Smooth muscle cell (in vitro differentiated cells): ENCODE data around the gene KCNJ9. TPM values are rescaled to one million over a fixed set of nuclear protein-coding genes. Genes with fewer than 3 reads are reported as not detected.

Experiments used
- DNase-seq: peaks from one replicate; lab custom pipeline; 2025; ENCODE audit not compliant: unreplicated experiment; lab: John Stamatoyannopoulos, UW
- H2AFZ ChIP-seq: fragments of 200-600 bp; sonication (generic); 2 replicates; pipeline ENCODE4 v1.6.0; 2016; ENCODE audit warnings: antibody characterized with exemption, low read depth, mild to moderate bottlenecking
- H3F3A ChIP-seq: fragments of 200-600 bp; sonication (generic); 2 replicates; pipeline ENCODE4 v1.6.0; 2017; ENCODE audit warnings: antibody characterized with exemption, low read depth
- H3K27ac ChIP-seq: fragments of 200-600 bp; sonication (generic); 2 replicates; pipeline ENCODE4 v1.5.1; 2016; ENCODE audit warnings: low read depth, mild to moderate bottlenecking
- H3K27me3 ChIP-seq: fragments of 200-600 bp; sonication (generic); 2 replicates; pipeline ENCODE4 v1.6.1; 2016; ENCODE audit warnings: low read depth, mild to moderate bottlenecking
- H3K36me3 ChIP-seq: fragments of 200-600 bp; sonication (generic); 2 replicates; pipeline ENCODE4 v1.5.1; 2016; ENCODE audit warnings: low read depth
- H3K4me1 ChIP-seq: fragments of 200-600 bp; sonication (generic); 2 replicates; pipeline ENCODE4 v1.5.1; 2016; ENCODE audit warnings: low read depth
- H3K4me2 ChIP-seq: fragments of 200-600 bp; sonication (generic); 2 replicates; pipeline ENCODE4 v1.6.0; 2016; ENCODE audit warnings: mild to moderate bottlenecking
- H3K4me3 ChIP-seq: fragments of 200-600 bp; sonication (generic); 2 replicates; pipeline ENCODE4 v1.5.1; 2016; ENCODE audit warnings: mild to moderate bottlenecking
- H3K79me2 ChIP-seq: fragments of 200-600 bp; sonication (generic); 2 replicates; pipeline ENCODE4 v1.6.0; 2016; ENCODE audit warnings: low read depth, mild to moderate bottlenecking
- H3K9ac ChIP-seq: fragments of 200-600 bp; sonication (generic); 2 replicates; pipeline ENCODE4 v1.6.0; 2016; ENCODE audit warnings: low read depth
- H3K9me3 ChIP-seq: fragments of 200-600 bp; sonication (generic); replicated peaks from 2 replicates; pipeline ENCODE4 v1.5.1; 2016; ENCODE audit warnings: low read depth
- H4K20me1 ChIP-seq: fragments of 200-600 bp; sonication (generic); 2 replicates; pipeline ENCODE4 v1.6.0; 2016; ENCODE audit warnings: low read depth
- WGBS: methylation state at CpG from one replicate; pipeline ENCODE4 v1.1.7; 2016; ENCODE audit warnings: low lambda C conversion rate; 5-methylcytosine and 5-hydroxymethylcytosine counted together
- polyA plus RNA-seq: library from polyadenylated mRNA; unstranded; fragments of >200 nt; fragmentation: Nextera tagmentation; extraction: Ambion mirVana; gene quantifications from 2 replicates; pipeline ENCODE4 v1.2.1, GENCODE V29; 2016
- total RNA-seq: library from RNA; depleted of rRNA; stranded (reverse); fragments of >200 nt; gene quantifications from 2 replicates; pipeline ENCODE4 v1.2.3, GENCODE V29; 2014
- TF ChIP-seq, protein P1 (sequence below): fragments of 200-600 bp; sonication (generic); IDR thresholded peaks from 2 replicates; pipeline ENCODE4 v1.5.1; 2017; ENCODE audit warnings: borderline replicate concordance, mild to moderate bottlenecking, antibody characterized with exemption; ENCODE audit not compliant: insufficient read depth, poor library complexity, severe bottlenecking

KCNJ9 gene
- total and polyA plus RNA-seq, 2 experiments from 2014 or later = not detected

DNA sequence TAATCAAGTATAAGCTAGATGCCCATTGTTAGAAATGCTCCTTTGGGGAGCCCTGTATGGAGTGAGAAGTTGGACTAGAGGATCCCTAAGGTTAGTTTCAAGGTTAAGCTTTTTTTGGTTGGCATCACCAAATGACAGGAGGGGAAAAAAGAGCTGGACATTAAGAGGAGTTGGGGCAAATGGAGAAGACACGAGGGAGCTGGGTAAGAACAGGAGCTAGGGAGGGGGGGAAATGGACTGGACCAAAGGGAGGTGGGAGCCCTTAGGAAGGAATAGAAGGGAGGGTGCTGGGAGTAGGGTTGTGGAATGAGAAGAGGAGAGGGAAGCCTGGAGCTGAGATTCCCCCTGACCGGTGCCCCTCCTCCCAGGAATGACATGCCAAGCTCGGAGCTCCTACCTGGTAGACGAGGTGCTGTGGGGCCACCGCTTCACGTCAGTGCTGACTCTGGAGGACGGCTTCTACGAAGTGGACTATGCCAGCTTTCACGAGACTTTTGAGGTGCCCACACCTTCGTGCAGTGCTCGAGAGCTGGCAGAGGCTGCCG, 5.9 kb downstream of the KCNJ9 start:
- H3K4me2 ChIP-seq = no peak overlapping the region
- H3K27ac ChIP-seq = no peak overlapping the region
- peaks cover 33% of the 10 kb centered on the region for H3K27me3 ChIP-seq
- H3F3A ChIP-seq = no peaks in the 10 kb centered on the region
- H3K9ac ChIP-seq = no peak overlapping the region
- no peak for DNase-seq
- no peaks in the 10 kb centered on the region for H3K9me3 ChIP-seq
- no peaks in the 10 kb centered on the region for H3K4me1 ChIP-seq
- TF ChIP-seq, protein P1, sequence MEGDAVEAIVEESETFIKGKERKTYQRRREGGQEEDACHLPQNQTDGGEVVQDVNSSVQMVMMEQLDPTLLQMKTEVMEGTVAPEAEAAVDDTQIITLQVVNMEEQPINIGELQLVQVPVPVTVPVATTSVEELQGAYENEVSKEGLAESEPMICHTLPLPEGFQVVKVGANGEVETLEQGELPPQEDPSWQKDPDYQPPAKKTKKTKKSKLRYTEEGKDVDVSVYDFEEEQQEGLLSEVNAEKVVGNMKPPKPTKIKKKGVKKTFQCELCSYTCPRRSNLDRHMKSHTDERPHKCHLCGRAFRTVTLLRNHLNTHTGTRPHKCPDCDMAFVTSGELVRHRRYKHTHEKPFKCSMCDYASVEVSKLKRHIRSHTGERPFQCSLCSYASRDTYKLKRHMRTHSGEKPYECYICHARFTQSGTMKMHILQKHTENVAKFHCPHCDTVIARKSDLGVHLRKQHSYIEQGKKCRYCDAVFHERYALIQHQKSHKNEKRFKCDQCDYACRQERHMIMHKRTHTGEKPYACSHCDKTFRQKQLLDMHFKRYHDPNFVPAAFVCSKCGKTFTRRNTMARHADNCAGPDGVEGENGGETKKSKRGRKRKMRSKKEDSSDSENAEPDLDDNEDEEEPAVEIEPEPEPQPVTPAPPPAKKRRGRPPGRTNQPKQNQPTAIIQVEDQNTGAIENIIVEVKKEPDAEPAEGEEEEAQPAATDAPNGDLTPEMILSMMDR = no peak
- WGBS = 95% methylated on average over 8 of the region's 12 CpGs
- no peak overlapping the region for H2AFZ ChIP-seq
- no peak overlapping the region for H3K4me3 ChIP-seq
- no peaks in the 10 kb centered on the region for H3K79me2 ChIP-seq
- H3K36me3 ChIP-seq = no peaks in the 10 kb centered on the region
- H4K20me1 ChIP-seq = no peaks in the 10 kb centered on the region

DNA sequence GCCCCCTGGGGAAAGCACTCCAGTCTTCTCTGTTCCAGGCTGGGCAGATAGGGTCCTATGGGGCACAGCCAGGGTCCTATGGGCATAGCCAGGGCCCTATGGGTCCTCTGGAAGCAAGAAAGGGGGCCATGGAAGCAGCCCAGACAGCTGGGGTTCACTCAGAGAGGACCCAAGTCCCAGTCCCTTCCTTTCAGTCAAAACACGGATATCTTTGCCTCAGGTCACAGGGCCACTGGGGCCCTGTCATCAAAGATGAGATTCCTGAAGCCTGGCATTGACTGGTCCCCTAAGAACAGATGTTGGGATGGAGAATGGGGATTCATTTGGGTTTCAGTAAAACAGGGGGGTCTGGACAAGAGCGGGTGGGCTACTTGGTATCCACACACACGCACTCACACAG, 8.5 kb downstream of the KCNJ9 start:
- WGBS = 89% methylated on average over 3 of the region's 3 CpGs
- H3K9ac ChIP-seq = no peak overlapping the region
- no peaks in the 10 kb centered on the region for H3F3A ChIP-seq

DNA sequence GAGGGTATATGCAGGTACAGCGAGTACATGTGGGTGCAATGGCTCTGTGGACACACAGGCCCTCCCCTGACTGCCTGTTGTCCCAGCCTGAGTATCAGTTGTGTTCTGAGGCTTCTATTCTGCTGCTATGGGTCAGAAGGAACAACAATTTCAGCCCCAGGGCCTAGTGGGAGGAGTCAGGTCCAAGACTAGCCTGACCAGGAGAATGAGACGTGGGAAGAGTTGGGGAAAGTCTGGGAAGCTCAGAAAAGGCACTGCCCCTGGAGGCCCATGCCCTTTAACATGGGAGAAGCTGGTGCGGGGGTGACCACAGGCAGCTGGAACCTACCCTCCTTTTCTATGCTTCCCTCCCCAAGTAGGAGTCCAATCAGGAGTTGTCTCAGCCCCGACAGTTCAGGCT, 9.4 kb downstream of the KCNJ9 start:
- 86% methylated on average over 4 of the region's 4 CpGs for WGBS
- Histone ChIP-seq H3K4me1 (no peaks in the 10 kb centered on the region), H2AFZ (no peak overlapping the region), H3K9me3 (no peaks in the 10 kb centered on the region), H3K4me2 (no peak overlapping the region), H3K27ac (no peak overlapping the region), H3K9ac (no peak overlapping the region), H3K4me3 (no peak overlapping the region), H3K27me3 (no peaks in the 10 kb centered on the region), H3K79me2 (no peaks in the 10 kb centered on the region), H3K36me3 (no peaks in the 10 kb centered on the region), H3F3A (no peaks in the 10 kb centered on the region), H4K20me1 (no peaks in the 10 kb centered on the region)
- no peak for DNase-seq
- TF ChIP-seq, protein P1 = no peak

More for the DNA sequence above, 8.5 kb downstream of the KCNJ9 start:
- H3K4me1 ChIP-seq = no peaks in the 10 kb centered on the region
- H3K4me3 ChIP-seq = no peak overlapping the region
- H3K36me3 ChIP-seq = no peaks in the 10 kb centered on the region
- H3K4me2 ChIP-seq = no peak overlapping the region
- H3K79me2 ChIP-seq = no peaks in the 10 kb centered on the region
- H4K20me1 ChIP-seq = no peaks in the 10 kb centered on the region
- peaks cover 6% of the 10 kb centered on the region for H3K27me3 ChIP-seq
- TF ChIP-seq, protein P1 = no peak
- no peak overlapping the region for H3K27ac ChIP-seq
- no peaks in the 10 kb centered on the region for H3K9me3 ChIP-seq
- H2AFZ ChIP-seq = no peak overlapping the region
- DNase-seq = no peak

DNA sequence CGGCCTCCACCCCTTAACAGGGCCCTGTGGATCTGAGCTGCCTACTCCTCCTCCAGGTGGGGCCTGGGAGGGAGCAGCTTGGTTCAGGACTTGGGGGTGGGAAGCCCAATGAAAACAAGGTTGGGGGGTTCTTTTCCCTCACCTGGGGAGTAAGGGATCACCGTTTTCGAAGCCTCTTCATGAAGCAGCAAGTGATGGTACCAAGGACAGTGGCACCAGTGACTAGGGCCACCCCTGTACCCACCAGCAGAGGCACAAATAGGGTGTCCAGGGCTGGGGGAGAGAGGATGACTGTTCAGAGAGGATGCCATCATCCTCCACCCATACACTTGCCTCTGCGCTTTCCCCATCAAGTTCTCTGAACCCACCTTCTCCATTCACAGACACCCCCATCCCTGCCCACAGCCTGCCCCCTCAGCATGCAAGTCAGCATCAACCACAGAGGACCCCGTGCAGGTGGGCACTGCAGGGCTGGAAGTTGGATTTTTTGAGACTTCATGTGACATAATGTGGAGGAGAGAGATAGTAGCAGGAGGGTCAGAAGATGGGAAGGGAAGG, 10.4 kb downstream of the KCNJ9 start:
- over 99% methylated on average over 4 of the region's 5 CpGs for WGBS
- no peak overlapping the region for H2AFZ ChIP-seq
- H3K4me1 ChIP-seq = no peaks in the 10 kb centered on the region
- no peak overlapping the region for H3K27ac ChIP-seq
- TF ChIP-seq, protein P1 = no peak
- no peak for DNase-seq
- H3K9me3 ChIP-seq = no peaks in the 10 kb centered on the region
- H3K27me3 ChIP-seq = no peaks in the 10 kb centered on the region
- H3K4me3 ChIP-seq = no peak overlapping the region
- H4K20me1 ChIP-seq = no peaks in the 10 kb centered on the region
- no peaks in the 10 kb centered on the region for H3F3A ChIP-seq
- no peaks in the 10 kb centered on the region for H3K36me3 ChIP-seq
- no peaks in the 10 kb centered on the region for H3K79me2 ChIP-seq
- no peak overlapping the region for H3K9ac ChIP-seq
- no peak overlapping the region for H3K4me2 ChIP-seq
